K562 (cell line): ENCODE results near the gene CLNK.

Experiments
- ATF7 ChIP-seq: fragments of 450-650 bp; IDR thresholded peaks from 2 replicates; pipeline ENCODE4 v1.7.1; 2014; ENCODE audit warnings: mild to moderate bottlenecking, moderate library complexity
- CBFB ChIP-seq: sonication (generic); formaldehyde crosslinking; IDR thresholded peaks from 2 replicates; pipeline ENCODE4 v1.4.0; 2020; ENCODE audit warnings: mild to moderate bottlenecking, missing genetic modification reagents
- CSDE1 ChIP-seq, 2 experiments: fragments of 450-650 bp; IDR thresholded peaks; 2 replicates each; pipeline ENCODE4 v1.6.1; 2016; ENCODE audit warnings: mild to moderate bottlenecking in 1 of 2
- CTCF ChIP-seq, 3 experiments: IDR thresholded peaks in 2 of 3; conservative IDR thresholded peaks in 1 of 3; 2 replicates each; pipeline ENCODE4 v1.5.1; 2011 to 2012; ENCODE audit warnings: low read length in 3 of 3, mild to moderate bottlenecking in 3 of 3, control low read depth in 2 of 3, improper control_type of control experiment in 1 of 3, inconsistent platforms in 1 of 3, low read depth in 1 of 3, mixed read lengths in 1 of 3, moderate library complexity in 1 of 3; ENCODE audit not compliant: insufficient read depth in 2 of 3
- EHMT2 ChIP-seq: fragments of 450-650 bp; IDR thresholded peaks from 2 replicates; pipeline ENCODE4 v1.6.1; 2018; ENCODE audit warnings: antibody characterized with exemption
- EZH2 ChIP-seq: IDR thresholded peaks from 2 replicates; pipeline ENCODE4 v1.6.1; 2012; ENCODE audit warnings: low read depth, mild to moderate bottlenecking, inconsistent platforms, low read length, borderline replicate concordance
- MXI1 ChIP-seq: IDR thresholded peaks from 2 replicates; pipeline ENCODE4 v1.6.1; 2011; ENCODE audit warnings: low read depth, mild to moderate bottlenecking, improper control_type of control experiment, low read length
- POLR2A ChIP-seq: fragments of 450-650 bp; conservative IDR thresholded peaks from 2 replicates; pipeline ENCODE4 v1.6.1; 2016
- RFX5 ChIP-seq: IDR thresholded peaks from 2 replicates; pipeline ENCODE4 v1.6.1; 2011; ENCODE audit warnings: low read depth, mild to moderate bottlenecking, improper control_type of control experiment, low read length
- SMC3 ChIP-seq: conservative IDR thresholded peaks from 2 replicates; pipeline ENCODE4 v1.6.1; 2011; ENCODE audit warnings: low read depth, low read length, improper control_type of control experiment; ENCODE audit not compliant: insufficient read depth
- SP2 ChIP-seq: IDR thresholded peaks from 2 replicates; pipeline ENCODE4 v1.6.1; 2011; ENCODE audit warnings: mild to moderate bottlenecking, low read depth, low read length, moderate library complexity; ENCODE audit not compliant: poor library complexity, severe bottlenecking; ENCODE audit errors: extremely low read depth
- STAT5A ChIP-seq: IDR thresholded peaks from 2 replicates; pipeline ENCODE4 v1.6.1; 2012; ENCODE audit warnings: low read length, inconsistent platforms, borderline replicate concordance
- YY1 ChIP-seq, 3 experiments: IDR thresholded peaks; 2 replicates each; pipeline ENCODE4 v1.6.1; 2011; ENCODE audit warnings: low read length in 2 of 3, mild to moderate bottlenecking in 2 of 3, moderate library complexity in 2 of 3, borderline replicate concordance in 1 of 3, control low read depth in 1 of 3, low read depth in 1 of 3; ENCODE audit not compliant: insufficient read depth in 3 of 3, insufficient replicate concordance in 2 of 3, control insufficient read depth in 1 of 3, insufficient read length in 1 of 3; ENCODE audit errors: extremely low read depth in 1 of 3
- ZBTB34 ChIP-seq: fragments of 250-450 bp; sonication (Bioruptor Pico); IDR thresholded peaks from 2 replicates; pipeline ENCODE4 v1.8.0; 2021; ENCODE audit warnings: mild to moderate bottlenecking, moderate library complexity

- TF ChIP-seq STAT5A (no peak), SP2 (no peak), ATF7 (no peak), POLR2A (no peak), EHMT2 (no peak), MXI1 (no peak), EZH2 (no peak), CTCF (IDR thresholded peaks at IDR 0.05 in 2 of 3, conservative IDR thresholded peaks at IDR 0.05 in 1 of 3; ENCODE audit: insufficient read depth in 2 of 3, low read depth in 1 of 3, low read length in 3 of 3) (no peak), SMC3 (no peak), YY1 (IDR thresholded peaks at IDR 0.05; ENCODE audit: borderline replicate concordance in 1 of 3, control insufficient read depth in 1 of 3, extremely low read depth in 1 of 3, insufficient read depth in 3 of 3, insufficient read length in 1 of 3, insufficient replicate concordance in 2 of 3, low read depth in 1 of 3, low read length in 2 of 3) (no peak), CSDE1 (IDR thresholded peaks at IDR 0.05) (no peak), ZBTB34 (CRISPR knock-in tag) (no peak), RFX5 (no peak), CBFB (CRISPR knock-in tag) (no peak)
Measured at GRCh38 chr4:10656420-10656819, 28.1 kb downstream of the CLNK start.
